GM13977 (cell line): ENCODE results near the gene MALAT1.

Experiments used
- DNase-seq: peaks from one replicate; pipeline ENCODE4 v3.0.0; 2012; ENCODE audit warnings: low spot score
- CTCF ChIP-seq: IDR thresholded peaks from 2 replicates; pipeline ENCODE4 v1.5.1; 2012; ENCODE audit warnings: mild to moderate bottlenecking, control low read depth; ENCODE audit not compliant: insufficient read depth; ENCODE audit errors: extremely low read depth, missing control alignments
- in situ Hi-C: fragments of 300-500 bp; cut with MboI; formaldehyde crosslinking; loops from one replicate; pipeline ENCODE4 v1.12.0; 2022; ENCODE audit warnings: low sequenced_read_pairs, low pct_unique_long_range_greater_than_20kb, mixed read lengths, inconsistent platforms; ENCODE audit not compliant: unreplicated experiment

MALAT1 gene

GRCh38 chr11:65553301-65554001 is 54.6 kb downstream of the MALAT1 start:
- no peak for DNase-seq
- no peak for TF ChIP-seq CTCF
- in situ Hi-C loops = no loop called here

GRCh38 chr11:65554057-65554818 is 55.4 kb downstream of the MALAT1 start:
- TF ChIP-seq CTCF = no peak
- DNase-seq = no peak
- in situ Hi-C loops = no loop called here

- DNase-seq = no peak
- no peak for TF ChIP-seq CTCF
- in situ Hi-C loops = no loop called here
Observed at GRCh38 chr11:65554842-65555430, 56.1 kb downstream of the MALAT1 start.

- DNase-seq = no peak
- no peak for TF ChIP-seq CTCF
- in situ Hi-C loops = no loop called here
Observed at GRCh38 chr11:65555693-65556231, 56.9 kb downstream of the MALAT1 start.
